Adrenal gland (tissue), 12 donors: Measurements from ENCODE around the gene NDOR1. TPM values are rescaled to one million over a fixed set of nuclear protein-coding genes. Genes with fewer than 3 reads are reported as not detected.
A peak's percentile ranks its signal among the peaks of the same experiment; 100 is the strongest.

ENCODE experiments used
- DNase-seq, 7 donors: peaks; one replicate each; pipeline ENCODE4 v3.0.0-alpha.2; 2019 to 2020
- H3K27ac ChIP-seq, 5 donors: fragments of 200-600 bp; sonication (generic) in 4 of 5; 1 replicate in 3 of 5; 2 replicates in 2 of 5; pipeline versions ENCODE4 v1.5.1 to v1.8.0; 2016 to 2020; ENCODE audit warnings: mild to moderate bottlenecking in 1 of 5
- H3K27me3 ChIP-seq: fragments of 200-600 bp; 2 replicates; pipeline ENCODE4 v1.8.0; 2021
- H3K36me3 ChIP-seq, 2 donors: fragments of 200-600 bp; replicated peaks in 1 of 2; 1 replicate in 1 of 2; 2 replicates in 1 of 2; pipeline versions ENCODE4 v1.5.1 to v1.8.0; 2018 to 2022
- H3K4me1 ChIP-seq, 2 donors: fragments of 200-600 bp; replicated peaks in 1 of 2; 1 replicate in 1 of 2; 2 replicates in 1 of 2; pipeline versions ENCODE4 v1.5.1 to v1.8.0; 2018 to 2021
- H3K4me3 ChIP-seq, 4 donors: fragments of 200-600 bp; sonication (generic) in 3 of 4; one replicate each; pipeline ENCODE4 v1.5.1; 2016 to 2018
- H3K9me3 ChIP-seq, 3 donors: fragments of 200-600 bp; sonication (generic) in 1 of 3; replicated peaks in 1 of 3; 1 replicate in 2 of 3; 2 replicates in 1 of 3; pipeline versions ENCODE4 v1.5.1 to v1.8.0; 2016 to 2021
- CTCF ChIP-seq, 6 experiments: fragments of 450-650 bp in 4 of 6; fragments of 200-600 bp in 2 of 6; sonication (generic) in 1 of 6; IDR thresholded peaks; 1 replicate in 5 of 6; 2 replicates in 1 of 6; pipeline versions ENCODE4 v1.5.1 to v1.8.0; 2016 to 2021; ENCODE audit warnings: antibody characterized with exemption in 6 of 6, mild to moderate bottlenecking in 2 of 6, moderate library complexity in 1 of 6
- POLR2A ChIP-seq, 2 donors: fragments of 450-650 bp; IDR thresholded peaks; one replicate each; pipeline ENCODE4 v1.6.1; 2017; ENCODE audit warnings: antibody characterized with exemption in 2 of 2, mild to moderate bottlenecking in 2 of 2, moderate library complexity in 1 of 2
- WGBS, 4 donors: extraction: QIAGEN DNeasy Blood & Tissue Kit in 2 of 4; methylation state at CpG; one replicate each; pipeline versions ENCODE4 v1.1.5 to v1.1.7; 2013 to 2017; 5-methylcytosine and 5-hydroxymethylcytosine counted together
- intact Hi-C, 2 donors: fragments of 100-400 bp; cut with DNase I; formaldehyde crosslinking; loops; one replicate each; pipeline versions ENCODE4 v1.14.1 to v1.15.0; 2022 to 2023
- polyA plus RNA-seq, 3 donors: library from polyadenylated mRNA; stranded (reverse); fragments of 200-250 nt in 2 of 3; fragments of 350-450 nt in 1 of 3; fragmentation: Illumina TruSeq in 1 of 3; extraction: RNeasy Lipid Tissue Mini Kit (QIAGEN cat#74804) in 1 of 3; gene quantifications; one replicate each; pipeline ENCODE4 v1.2.3, GENCODE V29; 2013 to 2014
- total RNA-seq, 9 donors: library from RNA; depleted of rRNA in 4 of 9; stranded (reverse); fragments of >200 nt in 4 of 9; fragments of 120-200 nt in 1 of 9; fragmentation: NEBNext Ultra II Directional in 1 of 9; extraction: Animal tissue kit (Norgen Biotek cat#: 25700) in 1 of 9; gene quantifications; one replicate each; pipeline versions ENCODE4 v1.1.0 to v1.2.4, GENCODE V29; 2013 to 2023
- donor health status: healthy with polysubstance abuse.
- donor health status: Bipolar disorder and iron deficiency.
- donor health status: DM: yes; HTN: yes; CAD: no.
- donor health status: DM: no; HTN: no; CAD: no.
- donor health status: DM: no; HTN: no; CAD: no.
- donor health status: DM: yes; HTN: yes; CAD: no.

The NDOR1 gene
- total and polyA plus RNA-seq, 12 donors = 1.6 to 36.4 (median 13.7) TPM

GRCh38 chr9:137184881-137185660 is 20.4 kb upstream of the NDOR1 start:
- intact Hi-C loops = no loop called here

GRCh38 chr9:137185921-137186320 is 19.6 kb upstream of the NDOR1 start:
- TF ChIP-seq CTCF (IDR thresholded peaks at IDR 0.05) (no peak), POLR2A (IDR thresholded peaks at IDR 0.05) (no peak)

More at GRCh38 chr9:137184881-137185660, 20.4 kb upstream of the NDOR1 start:
- Histone ChIP-seq H3K27ac (no peak overlapping the region), H3K9me3 (no peaks in the 10 kb centered on the region), H3K4me3 (no peak overlapping the region), H3K4me1 (peaks cover 19 to 29% of the 10 kb centered on the region in 2 donors), H3K27me3 (no peaks in the 10 kb centered on the region), H3K36me3 (peaks cover 0 to 59% of the 10 kb centered on the region in 2 donors)
- TF ChIP-seq CTCF (IDR thresholded peaks at IDR 0.05) = no peak
- TF ChIP-seq POLR2A (IDR thresholded peaks at IDR 0.05) = no peak
- 87 to 95% (median 91%) methylated on average over 7 to 48 of the region's 48 CpGs for WGBS, 4 donors
- DNase-seq = no peak

GRCh38 chr9:137186385-137186784 is 19.1 kb upstream of the NDOR1 start:
- no peak for DNase-seq
- intact Hi-C loops = no loop called here
- no peaks in the 10 kb centered on the region for H3K27me3 ChIP-seq
- WGBS, 4 donors = 61 to 75% (median 70%) methylated on average over 4 to 6 of the region's 6 CpGs; no CpG with 5 or more reads in 1 of the 4 donors
- H3K4me1 ChIP-seq = peaks cover 20 to 32% of the 10 kb centered on the region in 2 donors
- peaks cover 0 to 58% of the 10 kb centered on the region in 2 donors for H3K36me3 ChIP-seq
- no peaks in the 10 kb centered on the region for H3K9me3 ChIP-seq
- no peak overlapping the region for H3K27ac ChIP-seq
- TF ChIP-seq CTCF (IDR thresholded peaks at IDR 0.05) = no peak
- TF ChIP-seq POLR2A (IDR thresholded peaks at IDR 0.05) = no peak
- no peak overlapping the region for H3K4me3 ChIP-seq

More at GRCh38 chr9:137185921-137186320, 19.6 kb upstream of the NDOR1 start:
- H3K4me1 ChIP-seq = peaks cover 20 to 32% of the 10 kb centered on the region in 2 donors
- H3K9me3 ChIP-seq = no peaks in the 10 kb centered on the region
- H3K27ac ChIP-seq = no peak overlapping the region
- H3K36me3 ChIP-seq = peaks cover 0 to 59% of the 10 kb centered on the region in 2 donors
- 90 to 95% (median 92%) methylated on average over 2 to 19 of the region's 19 CpGs for WGBS, 4 donors
- no peak overlapping the region for H3K4me3 ChIP-seq
- intact Hi-C loops = no loop called here
- no peaks in the 10 kb centered on the region for H3K27me3 ChIP-seq
- no peak for DNase-seq

GRCh38 chr9:137187386-137187785 is 18.1 kb upstream of the NDOR1 start:
- DNase-seq = no peak
- TF ChIP-seq POLR2A (IDR thresholded peaks at IDR 0.05) = no peak
- no peak for TF ChIP-seq CTCF (IDR thresholded peaks at IDR 0.05)
- 74 to 85% (median 78%) methylated on average over 10 to 15 of the region's 15 CpGs for WGBS, 4 donors
- intact Hi-C loops = no loop called here
- Histone ChIP-seq H3K27ac (no peak overlapping the region), H3K36me3 (peaks cover 0 to 56% of the 10 kb centered on the region in 2 donors), H3K9me3 (no peaks in the 10 kb centered on the region), H3K27me3 (no peaks in the 10 kb centered on the region), H3K4me1 (peaks cover 20 to 32% of the 10 kb centered on the region in 2 donors), H3K4me3 (peak overlapping the region in 3 of 4 donors; percentile 70 to 82 (median 82))
